ENCODE measurements around the gene HDAC9. TPM values are rescaled to one million over a fixed set of nuclear protein-coding genes. Genes with fewer than 3 reads are reported as not detected.
A peak's percentile ranks its signal among the peaks of the same experiment; 100 is the strongest.

The HDAC9 gene
- total and polyA plus RNA-seq, 2 experiments from 2014 or later: 3.7 to 9.4 TPM

GRCh38 chr7:18553605-18554003 lies 58.1 kb downstream of the HDAC9 start:
- TF ChIP-seq CTCF (IDR thresholded peaks at IDR 0.05; ENCODE audit: poor library complexity) (no peak), EZH2 (IDR thresholded peaks at IDR 0.05; ENCODE audit: borderline replicate concordance) (no peak), EZH2phosphoT487 (IDR thresholded peaks at IDR 0.05; ENCODE audit: low read depth, severe bottlenecking, unreplicated experiment) (no peak)
- Histone ChIP-seq H3K9me2 (replicated peaks; ENCODE audit: insufficient read depth) (no peaks in the 10 kb centered on the region), H3K4me1 (ENCODE audit: insufficient read depth) (peaks cover 9% of the 10 kb centered on the region), H3K79me2 (no peaks in the 10 kb centered on the region), H3K4me3 (no peak overlapping the region), H3K9me3 (ENCODE audit: low read depth) (no peaks in the 10 kb centered on the region), H3K36me3 (replicated peaks; ENCODE audit: insufficient read depth, low read depth) (no peaks in the 10 kb centered on the region), H3K27me3 (no peaks in the 10 kb centered on the region), H2AFZ (no peak overlapping the region), H3K4me2 (peak overlapping the region; percentile 28), H4K20me1 (ENCODE audit: insufficient read depth, poor library complexity, severe bottlenecking) (no peaks in the 10 kb centered on the region), H3K27ac (no peak overlapping the region)
- WGBS (ENCODE audit: low lambda C conversion rate, missing lambda C conversion rate): 45% methylated on average over 3 of the region's 3 CpGs
- DNase-seq (ENCODE audit: low spot score): no peak

GRCh38 chr7:18555120-18555519 lies 59.6 kb downstream of the HDAC9 start:
- Histone ChIP-seq H4K20me1 (ENCODE audit: insufficient read depth, poor library complexity, severe bottlenecking) (no peaks in the 10 kb centered on the region), H3K9me2 (replicated peaks; ENCODE audit: insufficient read depth) (no peaks in the 10 kb centered on the region), H3K79me2 (no peaks in the 10 kb centered on the region), H3K27me3 (no peaks in the 10 kb centered on the region), H3K4me3 (no peak overlapping the region), H3K27ac (no peak overlapping the region), H2AFZ (no peak overlapping the region), H3K9me3 (ENCODE audit: low read depth) (no peaks in the 10 kb centered on the region), H3K36me3 (replicated peaks; ENCODE audit: insufficient read depth, low read depth) (no peaks in the 10 kb centered on the region), H3K4me2 (no peak overlapping the region), H3K4me1 (ENCODE audit: insufficient read depth) (peaks cover 9% of the 10 kb centered on the region)
- DNase-seq (ENCODE audit: low spot score): no peak
- TF ChIP-seq EZH2 (IDR thresholded peaks at IDR 0.05; ENCODE audit: borderline replicate concordance): no peak
- TF ChIP-seq CTCF (IDR thresholded peaks at IDR 0.05; ENCODE audit: poor library complexity): no peak
- WGBS (ENCODE audit: low lambda C conversion rate, missing lambda C conversion rate): 91% methylated on average over 1 of the region's 1 CpG

DNA sequence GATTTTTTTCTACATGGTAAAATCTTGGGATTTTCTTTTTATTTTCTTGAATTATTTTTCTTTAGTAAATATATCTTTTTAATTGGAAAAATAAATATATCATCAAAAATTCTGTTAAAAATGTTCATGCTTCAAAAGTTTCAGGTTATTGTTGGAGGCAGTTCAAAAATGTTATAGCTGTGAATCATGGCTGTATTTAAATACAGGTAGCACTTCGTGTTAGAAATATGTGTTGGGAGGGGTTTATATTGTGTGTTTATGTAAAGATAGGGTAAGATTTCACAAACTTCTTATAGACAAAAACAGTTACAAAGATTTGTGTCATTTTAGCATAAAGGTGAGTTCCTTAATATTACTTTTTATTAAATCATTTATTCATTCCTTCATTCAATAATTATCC lies 60.4 kb downstream of the HDAC9 start:
- Histone ChIP-seq H3K36me3 (replicated peaks; ENCODE audit: insufficient read depth, low read depth) (no peaks in the 10 kb centered on the region), H3K27me3 (no peaks in the 10 kb centered on the region), H4K20me1 (ENCODE audit: insufficient read depth, poor library complexity, severe bottlenecking) (no peaks in the 10 kb centered on the region), H3K9me2 (replicated peaks; ENCODE audit: insufficient read depth) (no peaks in the 10 kb centered on the region), H3K27ac (no peak overlapping the region), H3K4me1 (ENCODE audit: insufficient read depth) (peaks cover 9% of the 10 kb centered on the region), H3K4me3 (no peak overlapping the region), H3K4me2 (no peak overlapping the region), H3K79me2 (no peaks in the 10 kb centered on the region), H2AFZ (no peak overlapping the region), H3K9me3 (ENCODE audit: low read depth) (no peaks in the 10 kb centered on the region)
- WGBS (ENCODE audit: low lambda C conversion rate, missing lambda C conversion rate): 86% methylated on average over 1 of the region's 1 CpG
- no peak for TF ChIP-seq EZH2 (IDR thresholded peaks at IDR 0.05; ENCODE audit: borderline replicate concordance)
- TF ChIP-seq CTCF (IDR thresholded peaks at IDR 0.05; ENCODE audit: poor library complexity): no peak
- no peak for TF ChIP-seq EZH2phosphoT487 (IDR thresholded peaks at IDR 0.05; ENCODE audit: low read depth, severe bottlenecking, unreplicated experiment)
- no peak for DNase-seq (ENCODE audit: low spot score)

GRCh38 chr7:18558503-18558902 lies 63.0 kb downstream of the HDAC9 start:
- Histone ChIP-seq H3K36me3 (replicated peaks; ENCODE audit: insufficient read depth, low read depth) (no peaks in the 10 kb centered on the region), H3K9me2 (replicated peaks; ENCODE audit: insufficient read depth) (no peaks in the 10 kb centered on the region), H3K9me3 (ENCODE audit: low read depth) (no peaks in the 10 kb centered on the region), H3K4me2 (no peak overlapping the region), H3K27me3 (no peaks in the 10 kb centered on the region), H3K27ac (no peak overlapping the region), H3K79me2 (no peaks in the 10 kb centered on the region), H2AFZ (no peak overlapping the region), H3K4me1 (ENCODE audit: insufficient read depth) (no peaks in the 10 kb centered on the region), H4K20me1 (ENCODE audit: insufficient read depth, poor library complexity, severe bottlenecking) (no peaks in the 10 kb centered on the region), H3K4me3 (no peak overlapping the region)
- TF ChIP-seq CTCF (IDR thresholded peaks at IDR 0.05; ENCODE audit: poor library complexity): no peak
- TF ChIP-seq EZH2 (IDR thresholded peaks at IDR 0.05; ENCODE audit: borderline replicate concordance): no peak
- TF ChIP-seq EZH2phosphoT487 (IDR thresholded peaks at IDR 0.05; ENCODE audit: low read depth, severe bottlenecking, unreplicated experiment): no peak
- DNase-seq (ENCODE audit: low spot score): no peak
- 91% methylated on average over 3 of the region's 3 CpGs for WGBS (ENCODE audit: low lambda C conversion rate, missing lambda C conversion rate)

Measured in hepatocyte (in vitro differentiated cells).